ENCODE results near the gene RUSC1.

GRCh38 chr1:155322953-155323728, 2.4 kb downstream of the RUSC1 start:
- TF ChIP-seq CTCF (IDR thresholded peaks at IDR 0.05), result peak; percentile 99
- no peak for TF ChIP-seq EZH2 (IDR thresholded peaks at IDR 0.05; ENCODE audit: borderline replicate concordance, insufficient read depth, low read depth, low read length, poor library complexity, severe bottlenecking)
